Measurements from ENCODE around the gene MAP2K4.

The MAP2K4 gene

GRCh38 chr17:12007466-12007865, 13.2 kb upstream of the MAP2K4 start (continued):
- TF ChIP-seq KLF17 (tag by site-specific recombination; IDR thresholded peaks at IDR 0.05) (no peak), ZBTB48 (tag by site-specific recombination; IDR thresholded peaks at IDR 0.05) (no peak), ZNF521 (tag by site-specific recombination; IDR thresholded peaks at IDR 0.05) (no peak)
- TF ChIP-seq, protein P1, sequence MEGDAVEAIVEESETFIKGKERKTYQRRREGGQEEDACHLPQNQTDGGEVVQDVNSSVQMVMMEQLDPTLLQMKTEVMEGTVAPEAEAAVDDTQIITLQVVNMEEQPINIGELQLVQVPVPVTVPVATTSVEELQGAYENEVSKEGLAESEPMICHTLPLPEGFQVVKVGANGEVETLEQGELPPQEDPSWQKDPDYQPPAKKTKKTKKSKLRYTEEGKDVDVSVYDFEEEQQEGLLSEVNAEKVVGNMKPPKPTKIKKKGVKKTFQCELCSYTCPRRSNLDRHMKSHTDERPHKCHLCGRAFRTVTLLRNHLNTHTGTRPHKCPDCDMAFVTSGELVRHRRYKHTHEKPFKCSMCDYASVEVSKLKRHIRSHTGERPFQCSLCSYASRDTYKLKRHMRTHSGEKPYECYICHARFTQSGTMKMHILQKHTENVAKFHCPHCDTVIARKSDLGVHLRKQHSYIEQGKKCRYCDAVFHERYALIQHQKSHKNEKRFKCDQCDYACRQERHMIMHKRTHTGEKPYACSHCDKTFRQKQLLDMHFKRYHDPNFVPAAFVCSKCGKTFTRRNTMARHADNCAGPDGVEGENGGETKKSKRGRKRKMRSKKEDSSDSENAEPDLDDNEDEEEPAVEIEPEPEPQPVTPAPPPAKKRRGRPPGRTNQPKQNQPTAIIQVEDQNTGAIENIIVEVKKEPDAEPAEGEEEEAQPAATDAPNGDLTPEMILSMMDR (tag by site-specific recombination; IDR thresholded peaks at IDR 0.05): no peak

DNA sequence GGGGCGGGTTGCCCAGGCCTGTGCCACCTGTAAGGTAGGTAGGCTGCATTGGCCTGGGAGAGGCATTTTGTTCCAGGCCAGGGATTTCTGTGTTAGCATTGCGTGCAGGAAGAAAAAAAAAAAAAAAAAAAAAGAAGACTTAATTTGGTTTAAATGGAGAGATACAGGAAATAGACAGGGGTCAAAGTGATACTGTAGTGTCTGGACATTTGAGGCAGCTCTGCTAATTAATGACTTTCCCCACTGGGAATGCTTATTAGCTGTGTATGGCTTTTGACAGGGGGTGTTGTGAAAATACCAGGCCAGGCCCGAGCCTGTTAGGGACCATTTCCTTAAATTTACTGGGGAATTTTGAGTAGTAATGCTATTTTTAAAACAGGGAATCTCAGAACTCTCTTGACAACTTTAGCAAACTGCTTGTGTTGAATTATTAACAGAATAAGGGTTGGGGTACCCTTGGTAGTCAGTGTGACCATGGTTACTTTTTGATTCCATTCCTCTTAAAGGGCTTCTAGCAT, 1.0 kb downstream of the MAP2K4 start:
- peaks cover 0 to 10% of the 10 kb centered on the region in 2 experiments; a peak in 1 of 3 replicates for H3K36me3 ChIP-seq (ENCODE audit: control insufficient read depth in 2 of 2, insufficient read depth in 1 of 2, low read length in 2 of 2)
- no peaks in the 10 kb centered on the region for H3K9me3 ChIP-seq (ENCODE audit: control insufficient read depth, insufficient read depth, low read depth, low read length)
- ChIA-PET CTCF (interaction anchor here (0.6 to 0.9 kb wide), 3 partner anchors 180 to 524 kb away, joined by 3 read pairs; no protein-coding TSS in a partner anchor), POLR2A (interaction anchor here (0.9 to 4.4 kb wide), 2 partner anchors 17 to 25 kb away, joined by 3 to 45 read pairs; partner anchors contain the start of gene ZNF18)
- H3K27ac ChIP-seq (ENCODE audit: extremely low read depth, low read depth, low read length): peak overlapping the region; percentile 87; the same call in 1 of the 2 replicates
- TF ChIP-seq, protein P2, sequence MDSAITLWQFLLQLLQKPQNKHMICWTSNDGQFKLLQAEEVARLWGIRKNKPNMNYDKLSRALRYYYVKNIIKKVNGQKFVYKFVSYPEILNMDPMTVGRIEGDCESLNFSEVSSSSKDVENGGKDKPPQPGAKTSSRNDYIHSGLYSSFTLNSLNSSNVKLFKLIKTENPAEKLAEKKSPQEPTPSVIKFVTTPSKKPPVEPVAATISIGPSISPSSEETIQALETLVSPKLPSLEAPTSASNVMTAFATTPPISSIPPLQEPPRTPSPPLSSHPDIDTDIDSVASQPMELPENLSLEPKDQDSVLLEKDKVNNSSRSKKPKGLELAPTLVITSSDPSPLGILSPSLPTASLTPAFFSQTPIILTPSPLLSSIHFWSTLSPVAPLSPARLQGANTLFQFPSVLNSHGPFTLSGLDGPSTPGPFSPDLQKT (IDR thresholded peaks at IDR 0.05; ENCODE audit: borderline replicate concordance, low read depth, low read length): no peak
- TF ChIP-seq ZNF792 (tag by site-specific recombination; IDR thresholded peaks at IDR 0.05) (no peak), ZNF692 (tag by site-specific recombination; IDR thresholded peaks at IDR 0.05) (0 out of 2 replicates have a peak, but pooled peaks have one; percentile 2), ZNF335 (tag by site-specific recombination; conservative IDR thresholded peaks at IDR 0.05) (peak; percentile 81), ZNF16 (tag by site-specific recombination; IDR thresholded peaks at IDR 0.05; ENCODE audit: low read depth) (no peak), REST (tag by site-specific recombination; IDR thresholded peaks at IDR 0.05) (no peak)
- TF ChIP-seq, protein P3, sequence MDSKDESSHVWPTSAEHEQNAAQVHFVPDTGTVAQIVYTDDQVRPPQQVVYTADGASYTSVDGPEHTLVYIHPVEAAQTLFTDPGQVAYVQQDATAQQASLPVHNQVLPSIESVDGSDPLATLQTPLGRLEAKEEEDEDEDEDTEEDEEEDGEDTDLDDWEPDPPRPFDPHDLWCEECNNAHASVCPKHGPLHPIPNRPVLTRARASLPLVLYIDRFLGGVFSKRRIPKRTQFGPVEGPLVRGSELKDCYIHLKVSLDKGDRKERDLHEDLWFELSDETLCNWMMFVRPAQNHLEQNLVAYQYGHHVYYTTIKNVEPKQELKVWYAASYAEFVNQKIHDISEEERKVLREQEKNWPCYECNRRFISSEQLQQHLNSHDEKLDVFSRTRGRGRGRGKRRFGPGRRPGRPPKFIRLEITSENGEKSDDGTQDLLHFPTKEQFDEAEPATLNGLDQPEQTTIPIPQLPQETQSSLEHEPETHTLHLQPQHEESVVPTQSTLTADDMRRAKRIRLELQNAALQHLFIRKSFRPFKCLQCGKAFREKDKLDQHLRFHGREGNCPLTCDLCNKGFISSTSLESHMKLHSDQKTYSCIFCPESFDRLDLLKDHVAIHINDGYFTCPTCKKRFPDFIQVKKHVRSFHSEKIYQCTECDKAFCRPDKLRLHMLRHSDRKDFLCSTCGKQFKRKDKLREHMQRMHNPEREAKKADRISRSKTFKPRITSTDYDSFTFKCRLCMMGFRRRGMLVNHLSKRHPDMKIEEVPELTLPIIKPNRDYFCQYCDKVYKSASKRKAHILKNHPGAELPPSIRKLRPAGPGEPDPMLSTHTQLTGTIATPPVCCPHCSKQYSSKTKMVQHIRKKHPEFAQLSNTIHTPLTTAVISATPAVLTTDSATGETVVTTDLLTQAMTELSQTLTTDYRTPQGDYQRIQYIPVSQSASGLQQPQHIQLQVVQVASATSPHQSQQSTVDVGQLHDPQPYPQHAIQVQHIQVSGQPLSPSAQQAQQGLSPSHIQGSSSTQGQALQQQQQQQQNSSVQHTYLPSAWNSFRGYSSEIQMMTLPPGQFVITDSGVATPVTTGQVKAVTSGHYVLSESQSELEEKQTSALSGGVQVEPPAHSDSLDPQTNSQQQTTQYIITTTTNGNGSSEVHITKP (tag by site-specific recombination; IDR thresholded peaks at IDR 0.05): peak; percentile 27; the same call in 1 of the 2 replicates
- TF ChIP-seq, protein P4, sequence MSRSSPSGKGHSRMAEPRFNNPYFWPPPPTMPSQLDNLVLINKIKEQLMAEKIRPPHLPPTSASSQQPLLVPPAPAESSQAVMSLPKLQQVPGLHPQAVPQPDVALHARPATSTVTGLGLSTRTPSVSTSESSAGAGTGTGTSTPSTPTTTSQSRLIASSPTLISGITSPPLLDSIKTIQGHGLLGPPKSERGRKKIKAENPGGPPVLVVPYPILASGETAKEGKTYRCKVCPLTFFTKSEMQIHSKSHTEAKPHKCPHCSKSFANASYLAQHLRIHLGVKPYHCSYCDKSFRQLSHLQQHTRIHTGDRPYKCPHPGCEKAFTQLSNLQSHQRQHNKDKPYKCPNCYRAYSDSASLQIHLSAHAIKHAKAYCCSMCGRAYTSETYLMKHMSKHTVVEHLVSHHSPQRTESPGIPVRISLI (tag by site-specific recombination; IDR thresholded peaks at IDR 0.05): peak; percentile 70
- peaks cover 31% of the 10 kb centered on the region for H3K4me1 ChIP-seq (ENCODE audit: control insufficient read depth, insufficient read depth, low read length)
- peak overlapping the region; percentile 80 for H3K4me3 ChIP-seq (ENCODE audit: low read depth, low read length)
